AG04449 (cell line): Measurements from ENCODE around the gene KCNQ1.

ENCODE experiments used
- CTCF ChIA-PET: fragments of 350-600 bp; formaldehyde crosslinking; extraction: SDS; loops from one replicate; lab custom pipeline; 2021; ENCODE audit warnings: antibody characterized with exemption; lab: Yijun Ruan, JAX
- POLR2A ChIA-PET: fragments of 400-600, 350-600 bp; formaldehyde crosslinking; extraction: SDS; loops from one replicate; lab custom pipeline; 2020; ENCODE audit warnings: antibody characterized with exemption, inconsistent platforms; lab: Yijun Ruan, JAX
- DNase-seq: peaks from one replicate; pipeline ENCODE4 v3.0.0-alpha.2; 2010; ENCODE audit warnings: low read depth, low spot score
- H3K4me3 ChIP-seq: 2 replicates; pipeline ENCODE4 v1.5.1; 2011; ENCODE audit warnings: low read depth, mild to moderate bottlenecking, control low read depth, low read length
- TF ChIP-seq, protein P1 (sequence below): IDR thresholded peaks from one replicate; pipeline ENCODE4 v1.5.1; 2011; ENCODE audit warnings: mild to moderate bottlenecking, moderate library complexity, low read length, control low read depth, inconsistent platforms; ENCODE audit not compliant: insufficient read depth; ENCODE audit errors: missing control alignments

KCNQ1 gene

GRCh38 chr11:2713661-2714462 lies 269.1 kb downstream of the KCNQ1 start:
- no peak overlapping the region for H3K4me3 ChIP-seq
- POLR2A ChIA-PET, result no interaction called here
- CTCF ChIA-PET, result no interaction called here
- no peak for DNase-seq
- TF ChIP-seq, protein P1, sequence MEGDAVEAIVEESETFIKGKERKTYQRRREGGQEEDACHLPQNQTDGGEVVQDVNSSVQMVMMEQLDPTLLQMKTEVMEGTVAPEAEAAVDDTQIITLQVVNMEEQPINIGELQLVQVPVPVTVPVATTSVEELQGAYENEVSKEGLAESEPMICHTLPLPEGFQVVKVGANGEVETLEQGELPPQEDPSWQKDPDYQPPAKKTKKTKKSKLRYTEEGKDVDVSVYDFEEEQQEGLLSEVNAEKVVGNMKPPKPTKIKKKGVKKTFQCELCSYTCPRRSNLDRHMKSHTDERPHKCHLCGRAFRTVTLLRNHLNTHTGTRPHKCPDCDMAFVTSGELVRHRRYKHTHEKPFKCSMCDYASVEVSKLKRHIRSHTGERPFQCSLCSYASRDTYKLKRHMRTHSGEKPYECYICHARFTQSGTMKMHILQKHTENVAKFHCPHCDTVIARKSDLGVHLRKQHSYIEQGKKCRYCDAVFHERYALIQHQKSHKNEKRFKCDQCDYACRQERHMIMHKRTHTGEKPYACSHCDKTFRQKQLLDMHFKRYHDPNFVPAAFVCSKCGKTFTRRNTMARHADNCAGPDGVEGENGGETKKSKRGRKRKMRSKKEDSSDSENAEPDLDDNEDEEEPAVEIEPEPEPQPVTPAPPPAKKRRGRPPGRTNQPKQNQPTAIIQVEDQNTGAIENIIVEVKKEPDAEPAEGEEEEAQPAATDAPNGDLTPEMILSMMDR, result no peak

GRCh38 chr11:2714463-2714800 lies 269.6 kb downstream of the KCNQ1 start:
- POLR2A ChIA-PET, result no interaction called here

DNA sequence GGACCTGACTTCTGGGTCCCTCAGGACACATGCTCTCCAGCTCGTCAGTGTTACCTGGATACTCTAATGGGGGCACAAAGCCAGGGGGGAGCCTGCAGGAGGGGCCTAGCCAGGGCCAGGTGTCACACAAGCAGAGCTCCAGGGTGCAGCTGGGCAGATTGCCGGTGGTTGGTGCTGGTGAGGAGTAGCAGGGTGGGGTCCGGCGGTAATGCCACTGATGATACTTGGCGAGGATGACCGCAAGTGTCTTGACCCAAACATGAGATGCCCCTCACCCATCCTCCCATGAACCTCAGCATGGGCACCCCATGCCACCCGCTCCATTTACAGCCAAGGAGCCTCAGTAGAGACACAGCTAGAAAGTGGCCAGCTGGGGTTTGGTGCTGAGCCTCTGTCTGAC lies 270.1 kb downstream of the KCNQ1 start:
- ChIA-PET POLR2A (no interaction called here), CTCF (no interaction called here)
- H3K4me3 ChIP-seq, result no peak overlapping the region
- no peak for DNase-seq
- TF ChIP-seq, protein P1, result no peak

More at GRCh38 chr11:2714463-2714800, 269.6 kb downstream of the KCNQ1 start:
- TF ChIP-seq, protein P1, result no peak
- no peak for DNase-seq
- CTCF ChIA-PET, result no interaction called here
- no peak overlapping the region for H3K4me3 ChIP-seq

DNA sequence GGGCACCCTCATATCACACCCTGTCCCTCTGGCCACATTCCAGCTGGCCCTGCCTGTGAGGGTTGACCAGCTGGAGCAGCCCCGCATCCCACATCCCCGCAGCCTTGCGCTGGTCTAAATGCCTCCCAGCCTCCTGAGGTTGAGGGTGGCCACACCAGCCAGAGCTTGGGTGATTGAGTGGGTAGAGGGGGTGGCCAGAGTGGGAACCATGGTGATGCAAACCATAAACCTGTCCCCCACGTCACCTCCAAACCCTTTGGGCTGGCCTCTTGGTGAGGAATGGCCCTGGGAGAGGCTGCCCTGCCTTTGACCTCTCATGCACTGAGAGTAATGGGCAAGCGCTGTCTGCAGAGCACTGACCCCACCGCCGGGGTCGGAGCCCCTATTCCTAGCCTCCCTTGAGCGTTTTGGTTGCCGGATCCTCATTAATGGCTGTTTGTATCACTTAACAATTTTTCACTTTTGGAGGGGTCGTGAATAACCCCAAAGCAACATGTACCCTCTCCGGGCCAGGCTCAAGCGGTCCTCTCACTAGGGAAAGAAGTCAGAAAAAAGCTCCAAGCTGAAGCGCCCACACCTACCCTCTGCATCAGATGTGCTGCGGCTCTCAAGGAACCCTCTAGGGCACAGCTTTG lies 271.0 kb downstream of the KCNQ1 start:
- ChIA-PET CTCF (no interaction called here), POLR2A (no interaction called here)
- H3K4me3 ChIP-seq, result no peak overlapping the region
- TF ChIP-seq, protein P1, result no peak
- DNase-seq, result no peak

GRCh38 chr11:2716376-2717095 lies 271.7 kb downstream of the KCNQ1 start:
- CTCF ChIA-PET, result no interaction called here
- TF ChIP-seq, protein P1, result no peak
- no peak for DNase-seq
- H3K4me3 ChIP-seq, result no peak overlapping the region
- POLR2A ChIA-PET, result no interaction called here
